Neuronal stem cell (in vitro differentiated cells): ENCODE measurements around the gene TYMP.
A peak's percentile ranks its signal among the peaks of the same experiment; 100 is the strongest.

ENCODE experiments used
- DNase-seq: peaks from one replicate; pipeline ENCODE4 v3.0.0-alpha.2; 2013; ENCODE audit warnings: low spot score
- H2AFZ ChIP-seq: one replicate; pipeline ENCODE4 v1.6.1; 2013; ENCODE audit warnings: mild to moderate bottlenecking, low read length, inconsistent platforms
- H2AK5ac ChIP-seq: 2 replicates; pipeline ENCODE4 v1.6.1; 2013; ENCODE audit warnings: low read depth, mild to moderate bottlenecking, inconsistent platforms, low read length, moderate library complexity, mixed read lengths
- H2BK120ac ChIP-seq: 2 replicates; pipeline ENCODE4 v1.6.1; 2013; ENCODE audit warnings: low read depth, mild to moderate bottlenecking, inconsistent platforms, low read length, moderate library complexity, mixed read lengths
- H2BK12ac ChIP-seq: one replicate; pipeline ENCODE4 v1.6.1; 2013; ENCODE audit warnings: low read length, inconsistent platforms
- H2BK15ac ChIP-seq: 2 replicates; pipeline ENCODE4 v1.6.1; 2013; ENCODE audit warnings: mild to moderate bottlenecking, low read length, inconsistent platforms, mixed read lengths
- H2BK5ac ChIP-seq: one replicate; pipeline ENCODE4 v1.6.1; 2013; ENCODE audit warnings: inconsistent platforms, mild to moderate bottlenecking, low read length, moderate library complexity
- H3K14ac ChIP-seq: one replicate; pipeline ENCODE4 v1.6.1; 2013; ENCODE audit warnings: low read length, inconsistent platforms
- H3K18ac ChIP-seq: 2 replicates; pipeline ENCODE4 v1.6.1; 2013; ENCODE audit warnings: low read length, inconsistent platforms
- H3K23ac ChIP-seq: 2 replicates; pipeline ENCODE4 v1.6.1; 2013; ENCODE audit warnings: low read depth, mild to moderate bottlenecking, mixed read lengths, low read length, inconsistent platforms; ENCODE audit not compliant: poor library complexity
- H3K27ac ChIP-seq: replicated peaks from 3 replicates; pipeline ENCODE4 v1.5.1; 2013; ENCODE audit warnings: low read length, inconsistent platforms
- H3K27me3 ChIP-seq, 3 experiments: 2 replicates each; pipeline ENCODE4 v1.6.1; 2013; ENCODE audit warnings: low read length in 3 of 3, mild to moderate bottlenecking in 2 of 3, inconsistent platforms in 1 of 3, low read depth in 1 of 3, mixed read lengths in 1 of 3, moderate library complexity in 1 of 3; ENCODE audit not compliant: control insufficient read depth in 3 of 3, insufficient read depth in 3 of 3
- H3K36me3 ChIP-seq, 2 donors: replicated peaks in 1 of 2; 2 replicates each; pipeline ENCODE4 v1.6.1; 2013; ENCODE audit warnings: low read length in 2 of 2; ENCODE audit not compliant: control insufficient read depth in 2 of 2, insufficient read depth in 2 of 2
- H3K4ac ChIP-seq: 2 replicates; pipeline ENCODE4 v1.6.1; 2013; ENCODE audit warnings: inconsistent platforms, mild to moderate bottlenecking, low read length, moderate library complexity
- H3K4me1 ChIP-seq, 2 donors: 1 replicate in 1 of 2; 2 replicates in 1 of 2; pipeline ENCODE4 v1.6.1; 2013; ENCODE audit warnings: low read length in 2 of 2, low read depth in 1 of 2; ENCODE audit not compliant: control insufficient read depth in 2 of 2, insufficient read depth in 1 of 2
- H3K4me2 ChIP-seq: one replicate; pipeline ENCODE4 v1.6.1; 2013; ENCODE audit warnings: mild to moderate bottlenecking, low read length, inconsistent platforms; ENCODE audit not compliant: insufficient read depth, poor library complexity, severe bottlenecking
- H3K4me3 ChIP-seq, 2 donors: 2 replicates each; pipeline ENCODE4 v1.5.1; 2013; ENCODE audit warnings: low read length in 2 of 2, mild to moderate bottlenecking in 2 of 2, inconsistent platforms in 1 of 2, moderate library complexity in 1 of 2
- H3K79me1 ChIP-seq: one replicate; pipeline ENCODE4 v1.6.1; 2013; ENCODE audit warnings: low read depth, mild to moderate bottlenecking, inconsistent platforms, low read length, moderate library complexity
- H3K9ac ChIP-seq: one replicate; pipeline ENCODE4 v1.6.1; 2013; ENCODE audit warnings: mild to moderate bottlenecking, low read depth, low read length, inconsistent platforms; ENCODE audit not compliant: poor library complexity
- H3K9me3 ChIP-seq, 2 donors: replicated peaks in 1 of 2; 2 replicates each; pipeline versions ENCODE3 to v1.6.1; 2013; ENCODE audit warnings: low read length in 2 of 2, mild to moderate bottlenecking in 2 of 2, inconsistent platforms in 1 of 2, low read depth in 1 of 2, mixed read lengths in 1 of 2, moderate library complexity in 1 of 2; ENCODE audit not compliant: control insufficient read depth in 2 of 2, insufficient read depth in 1 of 2
- H4K8ac ChIP-seq: one replicate; pipeline ENCODE4 v1.6.1; 2013; ENCODE audit warnings: low read depth, mild to moderate bottlenecking, inconsistent platforms, low read length, moderate library complexity
- H4K91ac ChIP-seq: one replicate; pipeline ENCODE4 v1.6.1; 2013; ENCODE audit warnings: low read length, low read depth, mild to moderate bottlenecking, inconsistent platforms; ENCODE audit not compliant: poor library complexity
- WGBS, 2 donors: extraction: QIAGEN DNeasy Blood & Tissue Kit; methylation state at CpG; one replicate each; pipeline ENCODE4 v1.1.7; 2013; ENCODE audit warnings: missing lambda C conversion rate in 2 of 2, mixed read lengths in 1 of 2; ENCODE audit not compliant: insufficient read length in 2 of 2, insufficient replicate concordance in 1 of 2; ENCODE audit errors: extremely low coverage in 2 of 2; 5-methylcytosine and 5-hydroxymethylcytosine counted together

TYMP gene

DNA sequence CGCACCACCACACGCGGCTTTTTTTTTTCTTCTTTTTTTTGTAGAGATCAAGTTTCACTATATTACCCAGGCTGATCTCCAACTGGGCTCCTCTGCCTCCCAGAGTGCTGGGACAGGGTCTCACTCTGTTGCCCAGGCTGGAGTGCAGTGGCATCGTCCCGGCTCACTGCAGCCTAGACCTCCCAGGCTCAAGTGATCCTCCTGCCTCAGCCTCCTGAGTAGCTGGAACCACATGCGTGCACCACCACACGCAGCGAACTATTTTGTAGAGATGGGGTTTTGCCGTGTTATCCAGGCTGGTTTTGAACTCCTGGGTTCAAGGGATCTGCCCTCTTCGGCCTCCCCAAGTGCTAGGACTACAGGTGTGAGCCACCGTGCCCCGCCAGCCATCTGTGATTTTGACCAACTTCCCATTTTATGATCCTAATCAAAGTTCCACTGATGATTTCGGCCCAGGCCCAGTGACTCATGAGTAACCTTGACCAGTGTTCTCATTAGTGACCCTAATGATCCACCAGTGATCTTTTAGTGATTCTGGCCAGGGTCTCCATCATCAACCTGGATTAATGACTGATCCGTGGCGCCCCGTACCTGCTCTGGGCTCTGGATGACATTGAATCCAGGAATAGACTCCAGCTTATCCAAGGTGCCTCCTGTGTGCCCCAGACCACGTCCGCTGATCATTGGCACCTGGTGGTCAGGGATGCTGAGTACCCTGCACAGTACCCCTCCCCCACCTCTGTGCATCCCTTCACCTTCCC lies 1.7 kb downstream of the TYMP start:
- Histone ChIP-seq H3K79me1 (peaks cover 9% of the 10 kb centered on the region), H2AK5ac (no peak overlapping the region), H3K18ac (no peak overlapping the region), H2BK120ac (no peak overlapping the region), H3K4me3 (no peak overlapping the region), H4K8ac (no peak overlapping the region), H4K91ac (no peak overlapping the region), H3K27ac (no peak overlapping the region), H3K9ac (no peak overlapping the region), H3K27me3 (peaks cover 14 to 35% (median 14%) of the 10 kb centered on the region in 3 experiments), H3K4me1 (peaks cover 18 to 20% of the 10 kb centered on the region in 2 donors), H3K36me3 (peaks cover 13 to 19% of the 10 kb centered on the region in 2 donors), H2BK5ac (no peak overlapping the region), H3K14ac (no peak overlapping the region), H3K4me2 (no peak overlapping the region), H2AFZ (no peak overlapping the region), H2BK15ac (no peak overlapping the region), H2BK12ac (no peak overlapping the region), H3K9me3 (peaks cover 8 to 21% of the 10 kb centered on the region in 2 donors), H3K4ac (no peak overlapping the region), H3K23ac (no peak overlapping the region)
- DNase-seq, result no peak
- no CpG with 5 or more reads among the region's 18 CpGs for WGBS, 2 donors

GRCh38 chr22:50526834-50527801 lies 2.7 kb downstream of the TYMP start:
- H2BK15ac ChIP-seq, result no peak overlapping the region
- H2AFZ ChIP-seq, result peak overlapping the region; percentile 98
- no peak overlapping the region for H4K8ac ChIP-seq
- peaks cover 14 to 33% (median 14%) of the 10 kb centered on the region in 3 experiments for H3K27me3 ChIP-seq
- peak overlapping the region; percentile 84 to 91 for H3K4me3 ChIP-seq
- H3K4ac ChIP-seq, result peak overlapping the region; percentile 69
- peak overlapping the region; percentile 72 for H2AK5ac ChIP-seq
- peaks cover 18% of the 10 kb centered on the region in 2 donors for H3K4me1 ChIP-seq
- peaks cover 8 to 21% of the 10 kb centered on the region in 2 donors for H3K9me3 ChIP-seq
- H3K27ac ChIP-seq, result no peak overlapping the region
- H3K18ac ChIP-seq, result peak overlapping the region; percentile 95
- H2BK12ac ChIP-seq, result no peak overlapping the region
- H2BK5ac ChIP-seq, result no peak overlapping the region
- no peak overlapping the region for H2BK120ac ChIP-seq
- H4K91ac ChIP-seq, result no peak overlapping the region
- peak overlapping the region; percentile 94 for H3K4me2 ChIP-seq
- H3K36me3 ChIP-seq, result peaks cover 22 to 29% of the 10 kb centered on the region in 2 donors
- DNase-seq, result no peak
- peak overlapping the region; percentile 97 for H3K9ac ChIP-seq
- H3K23ac ChIP-seq, result peak overlapping the region; percentile 76
- no CpG with 5 or more reads among the region's 29 CpGs for WGBS, 2 donors
- H3K14ac ChIP-seq, result peak overlapping the region; percentile 90
- peaks cover 12% of the 10 kb centered on the region for H3K79me1 ChIP-seq

DNA sequence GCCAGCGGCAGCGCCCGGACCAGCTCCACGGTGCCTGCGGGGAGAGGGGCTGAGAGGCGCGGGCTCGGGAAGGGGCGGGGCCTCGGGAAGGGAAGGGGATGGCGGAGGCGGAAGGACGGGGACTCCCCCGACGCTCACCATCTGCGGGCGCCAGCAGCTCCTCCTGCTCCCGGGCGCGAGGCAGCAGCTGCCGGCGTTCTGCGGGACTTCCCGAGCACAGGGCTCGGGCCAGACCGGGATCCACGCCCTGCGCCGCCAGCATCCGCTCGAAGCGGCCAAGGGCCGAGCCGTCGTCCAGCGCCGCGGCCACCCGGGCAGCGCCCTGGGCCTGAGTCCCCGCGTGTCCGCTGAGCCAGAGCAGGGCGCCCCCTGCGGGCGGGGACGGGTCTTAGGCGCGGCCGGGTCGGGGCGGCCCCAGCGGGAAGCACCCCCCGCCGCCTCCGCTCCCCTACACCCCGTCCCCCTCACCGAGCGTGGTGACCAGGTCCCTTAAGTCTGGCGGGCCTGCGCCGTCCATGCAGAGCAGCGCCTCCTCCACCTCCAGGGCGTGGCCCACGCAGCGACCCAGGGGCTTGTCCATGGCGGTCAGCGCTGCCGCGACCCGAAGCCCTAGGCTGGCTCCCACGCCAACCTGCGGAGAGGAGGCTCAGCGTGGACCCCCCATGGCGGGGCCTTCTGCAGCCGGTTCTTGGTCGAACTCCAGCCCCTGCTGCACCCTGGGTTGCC lies 3.5 kb downstream of the TYMP start:
- Histone ChIP-seq H3K9ac (peak overlapping the region; percentile 97), H3K27ac (peak overlapping the region; percentile 89), H3K27me3 (peaks cover 10 to 27% (median 14%) of the 10 kb centered on the region in 3 experiments), H2BK15ac (peak overlapping the region; percentile 75), H2BK5ac (peak overlapping the region; percentile 82), H3K36me3 (peaks cover 30 to 38% of the 10 kb centered on the region in 2 donors), H4K8ac (no peak overlapping the region), H3K23ac (peak overlapping the region; percentile 80), H3K18ac (peak overlapping the region; percentile 95), H3K4ac (peak overlapping the region; percentile 69), H3K4me3 (peak overlapping the region; percentile 84 to 91), H2BK120ac (no peak overlapping the region), H2AK5ac (peak overlapping the region; percentile 72), H3K4me1 (peaks cover 17% of the 10 kb centered on the region in 2 donors), H3K14ac (peak overlapping the region; percentile 98), H2AFZ (peak overlapping the region; percentile 98), H2BK12ac (no peak overlapping the region), H3K9me3 (peaks cover 8 to 20% of the 10 kb centered on the region in 2 donors), H3K4me2 (peak overlapping the region; percentile 94), H4K91ac (no peak overlapping the region), H3K79me1 (peaks cover 12% of the 10 kb centered on the region)
- peak; percentile 75 for DNase-seq
- WGBS, 2 donors, result no CpG with 5 or more reads among the region's 77 CpGs
